ENCODE data around the gene BMP10. TPM values are rescaled to one million over a fixed set of nuclear protein-coding genes. Genes with fewer than 3 reads are reported as not detected.

Gene BMP10
- polyA plus RNA-seq, 1 donor (not counting 4 experiments of a cell fraction or from before 2014, with no cell fraction given): 0.05 TPM

DNA sequence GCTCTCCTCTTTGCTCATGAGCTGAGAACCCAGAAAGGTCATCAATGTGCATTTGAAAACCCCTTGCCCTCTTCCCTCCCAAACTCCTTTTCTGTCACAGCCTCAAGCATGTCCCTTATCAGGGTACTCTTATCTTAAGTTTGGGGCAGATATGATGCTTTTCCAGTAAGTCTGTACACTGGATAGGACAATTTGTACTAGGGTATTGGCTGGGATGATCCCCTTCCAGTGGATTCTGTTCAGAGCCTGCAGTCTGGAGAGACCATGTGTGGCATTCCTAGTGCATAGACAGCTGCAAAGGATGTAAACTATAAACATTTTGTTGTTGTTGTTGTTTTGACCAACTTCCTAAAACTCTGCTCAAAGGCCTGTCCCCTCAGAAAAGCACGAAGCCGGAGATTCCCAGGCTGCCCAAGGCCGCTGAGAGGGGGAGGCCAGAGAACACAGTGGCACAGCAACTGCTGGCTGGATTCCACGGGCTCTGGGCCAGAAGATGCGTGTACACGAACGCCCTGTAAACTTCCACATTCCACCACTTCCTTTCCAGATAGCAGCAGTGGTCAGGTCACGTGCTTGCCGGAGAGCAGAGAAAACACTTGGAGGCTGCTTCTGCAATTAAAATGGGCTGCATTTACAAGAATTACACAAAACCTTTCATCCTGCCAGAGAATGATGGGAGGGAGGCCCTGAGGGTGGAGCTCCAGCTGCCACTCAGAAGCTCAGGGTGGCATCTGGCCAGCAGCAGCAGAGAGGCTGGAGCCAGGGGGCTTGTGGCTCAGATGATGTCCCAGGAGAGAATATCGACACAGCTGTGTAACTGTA, 42.1 kb downstream of the BMP10 start:
- Histone ChIP-seq H3K36me3 (ENCODE audit: control insufficient read depth in 2 of 2, extremely low read depth in 1 of 2, insufficient read depth in 2 of 2, low read length in 2 of 2) (peaks cover 0 to 8% of the 10 kb centered on the region in 2 experiments), H3K79me2 (ENCODE audit: control insufficient read depth, insufficient read depth, low read length) (no peaks in the 10 kb centered on the region), H3K4me3 (ENCODE audit: control insufficient read depth in 2 of 3, extremely low read depth in 1 of 3, insufficient read depth in 2 of 3, low read depth in 1 of 3, low read length in 3 of 3) (peak overlapping the region in 1 of 3 experiments; percentile 14), H3K27me3 (ENCODE audit: control insufficient read depth, extremely low read depth, insufficient read depth, low read length) (no peaks in the 10 kb centered on the region), H3K9me3 (ENCODE audit: control insufficient read depth, low read depth, low read length) (no peaks in the 10 kb centered on the region), H3K9me1 (ENCODE audit: control insufficient read depth, extremely low read depth, insufficient read depth, low read length) (peaks cover 2% of the 10 kb centered on the region), H3K9ac (ENCODE audit: control insufficient read depth, extremely low read depth, insufficient read depth, low read length) (no peak overlapping the region), H2AFZ (ENCODE audit: control insufficient read depth, low read length) (no peak overlapping the region), H3K27ac (ENCODE audit: control insufficient read depth, insufficient read depth, low read length) (peak overlapping the region; percentile 2), H3K4me2 (ENCODE audit: control insufficient read depth, extremely low read depth, insufficient read depth, low read depth, low read length) (peak overlapping the region; percentile 57), H3K4me1 (ENCODE audit: control insufficient read depth, extremely low read depth, insufficient read depth, low read length) (peaks cover 38% of the 10 kb centered on the region), H4K20me1 (ENCODE audit: control insufficient read depth, extremely low read depth, insufficient read depth, low read length) (no peaks in the 10 kb centered on the region)
- DNase-seq (ENCODE audit: low read depth, low spot score): peak; percentile 45
- peak; percentile 75 for FAIRE-seq
- TF ChIP-seq, protein P1, sequence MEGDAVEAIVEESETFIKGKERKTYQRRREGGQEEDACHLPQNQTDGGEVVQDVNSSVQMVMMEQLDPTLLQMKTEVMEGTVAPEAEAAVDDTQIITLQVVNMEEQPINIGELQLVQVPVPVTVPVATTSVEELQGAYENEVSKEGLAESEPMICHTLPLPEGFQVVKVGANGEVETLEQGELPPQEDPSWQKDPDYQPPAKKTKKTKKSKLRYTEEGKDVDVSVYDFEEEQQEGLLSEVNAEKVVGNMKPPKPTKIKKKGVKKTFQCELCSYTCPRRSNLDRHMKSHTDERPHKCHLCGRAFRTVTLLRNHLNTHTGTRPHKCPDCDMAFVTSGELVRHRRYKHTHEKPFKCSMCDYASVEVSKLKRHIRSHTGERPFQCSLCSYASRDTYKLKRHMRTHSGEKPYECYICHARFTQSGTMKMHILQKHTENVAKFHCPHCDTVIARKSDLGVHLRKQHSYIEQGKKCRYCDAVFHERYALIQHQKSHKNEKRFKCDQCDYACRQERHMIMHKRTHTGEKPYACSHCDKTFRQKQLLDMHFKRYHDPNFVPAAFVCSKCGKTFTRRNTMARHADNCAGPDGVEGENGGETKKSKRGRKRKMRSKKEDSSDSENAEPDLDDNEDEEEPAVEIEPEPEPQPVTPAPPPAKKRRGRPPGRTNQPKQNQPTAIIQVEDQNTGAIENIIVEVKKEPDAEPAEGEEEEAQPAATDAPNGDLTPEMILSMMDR (optimal IDR thresholded peaks at IDR 0.05 in 1 of 3, IDR thresholded peaks at IDR 0.05 in 1 of 3, conservative IDR thresholded peaks at IDR 0.05 in 1 of 3; ENCODE audit: extremely low read depth in 1 of 3, insufficient read depth in 2 of 3, low read length in 3 of 3): no peak
- TF ChIP-seq EZH2 (IDR thresholded peaks at IDR 0.05; ENCODE audit: low read length): no peak
- dilution Hi-C loops (cut with MboI; ENCODE audit: extremely low pct_ligation_motif_present, low sequenced_read_pairs): no loop called here

DNA sequence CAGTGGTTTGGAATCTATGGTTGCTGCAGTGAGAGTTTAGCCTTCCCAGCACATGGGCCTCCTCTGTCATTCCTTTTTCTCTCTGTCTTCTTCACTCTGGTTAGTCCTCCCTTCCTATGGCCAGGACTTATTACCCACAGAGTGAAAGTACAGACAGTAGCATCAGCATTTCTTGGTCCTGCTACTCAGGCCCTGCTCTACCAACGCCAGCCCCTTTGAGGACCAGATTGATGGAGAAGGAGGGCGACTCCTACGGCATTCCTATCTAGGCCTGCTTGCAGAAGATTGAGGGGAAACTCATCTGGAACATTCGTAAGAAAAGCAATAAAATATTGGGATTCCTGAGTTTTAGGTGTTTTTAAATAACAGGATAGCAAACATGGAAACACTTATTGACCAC, 43.5 kb downstream of the BMP10 start:
- TF ChIP-seq, protein P1 (optimal IDR thresholded peaks at IDR 0.05 in 1 of 3, IDR thresholded peaks at IDR 0.05 in 1 of 3, conservative IDR thresholded peaks at IDR 0.05 in 1 of 3; ENCODE audit: extremely low read depth in 1 of 3, insufficient read depth in 2 of 3, low read length in 3 of 3): no peak
- no peak for TF ChIP-seq EZH2 (IDR thresholded peaks at IDR 0.05; ENCODE audit: low read length)
- Histone ChIP-seq H3K4me3 (ENCODE audit: control insufficient read depth in 2 of 3, extremely low read depth in 1 of 3, insufficient read depth in 2 of 3, low read depth in 1 of 3, low read length in 3 of 3) (no peak overlapping the region), H3K9ac (ENCODE audit: control insufficient read depth, extremely low read depth, insufficient read depth, low read length) (no peak overlapping the region), H2AFZ (ENCODE audit: control insufficient read depth, low read length) (no peak overlapping the region), H4K20me1 (ENCODE audit: control insufficient read depth, extremely low read depth, insufficient read depth, low read length) (no peaks in the 10 kb centered on the region), H3K9me1 (ENCODE audit: control insufficient read depth, extremely low read depth, insufficient read depth, low read length) (peaks cover 2% of the 10 kb centered on the region), H3K9me3 (ENCODE audit: control insufficient read depth, low read depth, low read length) (no peaks in the 10 kb centered on the region), H3K27ac (ENCODE audit: control insufficient read depth, insufficient read depth, low read length) (no peak overlapping the region), H3K4me1 (ENCODE audit: control insufficient read depth, extremely low read depth, insufficient read depth, low read length) (peaks cover 35% of the 10 kb centered on the region), H3K27me3 (ENCODE audit: control insufficient read depth, extremely low read depth, insufficient read depth, low read length) (no peaks in the 10 kb centered on the region), H3K4me2 (ENCODE audit: control insufficient read depth, extremely low read depth, insufficient read depth, low read depth, low read length) (no peak overlapping the region), H3K79me2 (ENCODE audit: control insufficient read depth, insufficient read depth, low read length) (no peaks in the 10 kb centered on the region), H3K36me3 (ENCODE audit: control insufficient read depth in 2 of 2, extremely low read depth in 1 of 2, insufficient read depth in 2 of 2, low read length in 2 of 2) (peaks cover 2 to 10% of the 10 kb centered on the region in 2 experiments)
- FAIRE-seq (no peak), DNase-seq (ENCODE audit: low read depth, low spot score) (no peak)
- dilution Hi-C loops (cut with MboI; ENCODE audit: extremely low pct_ligation_motif_present, low sequenced_read_pairs): no loop called here
